Measurements from ENCODE around the gene RAPGEF4. TPM values are rescaled to one million over a fixed set of nuclear protein-coding genes. Genes with fewer than 3 reads are reported as not detected.

RAPGEF4 gene
- total RNA-seq, 1 donor from 2014 or later = 8.7 TPM

- Mint-ChIP-seq H3K27me3 (ENCODE audit: unreplicated experiment) (peaks cover 3% of the 10 kb centered on the region), H3K4me3 (ENCODE audit: unreplicated experiment) (no peak overlapping the region), H3K9me3 (ENCODE audit: unreplicated experiment) (peaks cover 3% of the 10 kb centered on the region), H3K36me3 (ENCODE audit: unreplicated experiment) (peaks cover 3% of the 10 kb centered on the region), H3K4me1 (ENCODE audit: low read depth, unreplicated experiment) (peaks cover 6% of the 10 kb centered on the region), H3K27ac (ENCODE audit: unreplicated experiment) (no peak overlapping the region)
- no peak for TF ChIP-seq CTCF (IDR thresholded peaks at IDR 0.05; ENCODE audit: partially characterized antibody, unreplicated experiment)
- no peak for DNase-seq
Measured at GRCh38 chr2:172994864-172995263, 259.2 kb downstream of the RAPGEF4 start.

GRCh38 chr2:172995323-172996244 is 259.9 kb downstream of the RAPGEF4 start:
- Mint-ChIP-seq H3K36me3 (ENCODE audit: unreplicated experiment) (peaks cover 3% of the 10 kb centered on the region), H3K27me3 (ENCODE audit: unreplicated experiment) (peaks cover 3% of the 10 kb centered on the region), H3K27ac (ENCODE audit: unreplicated experiment) (no peak overlapping the region)

GRCh38 chr2:172996387-172996961 is 260.8 kb downstream of the RAPGEF4 start:
- no peak for TF ChIP-seq CTCF (IDR thresholded peaks at IDR 0.05; ENCODE audit: partially characterized antibody, unreplicated experiment)
- Mint-ChIP-seq H3K4me3 (ENCODE audit: unreplicated experiment) (no peak overlapping the region), H3K27ac (ENCODE audit: unreplicated experiment) (no peak overlapping the region), H3K27me3 (ENCODE audit: unreplicated experiment) (peaks cover 3% of the 10 kb centered on the region), H3K9me3 (ENCODE audit: unreplicated experiment) (peaks cover 3% of the 10 kb centered on the region), H3K36me3 (ENCODE audit: unreplicated experiment) (peaks cover 3% of the 10 kb centered on the region), H3K4me1 (ENCODE audit: low read depth, unreplicated experiment) (peaks cover 3% of the 10 kb centered on the region)
- no peak for DNase-seq

More at GRCh38 chr2:172995323-172996244, 259.9 kb downstream of the RAPGEF4 start:
- H3K4me1 Mint-ChIP-seq (ENCODE audit: low read depth, unreplicated experiment) = peaks cover 4% of the 10 kb centered on the region
- no peak for TF ChIP-seq CTCF (IDR thresholded peaks at IDR 0.05; ENCODE audit: partially characterized antibody, unreplicated experiment)
- peaks cover 3% of the 10 kb centered on the region for H3K9me3 Mint-ChIP-seq (ENCODE audit: unreplicated experiment)
- DNase-seq = no peak
- H3K4me3 Mint-ChIP-seq (ENCODE audit: unreplicated experiment) = no peak overlapping the region

- Mint-ChIP-seq H3K27me3 (ENCODE audit: unreplicated experiment) (peaks cover 3% of the 10 kb centered on the region), H3K4me1 (ENCODE audit: low read depth, unreplicated experiment) (peaks cover 3% of the 10 kb centered on the region), H3K4me3 (ENCODE audit: unreplicated experiment) (no peak overlapping the region), H3K27ac (ENCODE audit: unreplicated experiment) (no peak overlapping the region), H3K36me3 (ENCODE audit: unreplicated experiment) (peaks cover 3% of the 10 kb centered on the region), H3K9me3 (ENCODE audit: unreplicated experiment) (peaks cover 3% of the 10 kb centered on the region)
- TF ChIP-seq CTCF (IDR thresholded peaks at IDR 0.05; ENCODE audit: partially characterized antibody, unreplicated experiment) = no peak
- no peak for DNase-seq
Measured at GRCh38 chr2:172997031-172997430, 261.4 kb downstream of the RAPGEF4 start.

All from glutamatergic neuron (in vitro differentiated cells).